ENCODE measurements around the gene THUMPD1.

THUMPD1 gene

DNA sequence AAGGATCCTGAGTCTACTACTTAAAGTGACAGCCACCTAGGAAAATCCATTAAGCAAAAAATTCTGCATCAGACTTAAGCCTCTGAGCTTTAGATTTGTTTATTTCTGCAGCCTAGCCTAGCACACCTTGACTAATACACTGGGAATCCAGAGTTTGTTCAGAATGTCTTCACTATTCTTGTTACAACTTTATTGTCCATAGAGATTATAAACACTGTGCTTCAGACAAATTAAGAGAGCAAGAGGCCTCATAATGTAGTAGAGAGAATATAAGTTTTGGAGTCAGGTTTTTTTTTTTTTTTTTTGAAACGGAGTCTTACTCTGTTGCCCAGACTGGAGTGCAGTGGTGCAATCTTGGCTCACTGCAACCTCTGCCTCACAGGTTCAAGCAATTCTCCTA is 8.9 kb upstream of the THUMPD1 start:
- H3K4me3 ChIP-seq (replicated peaks; ENCODE audit: low read depth, low read length): no peak overlapping the region
- TF ChIP-seq, protein P1, sequence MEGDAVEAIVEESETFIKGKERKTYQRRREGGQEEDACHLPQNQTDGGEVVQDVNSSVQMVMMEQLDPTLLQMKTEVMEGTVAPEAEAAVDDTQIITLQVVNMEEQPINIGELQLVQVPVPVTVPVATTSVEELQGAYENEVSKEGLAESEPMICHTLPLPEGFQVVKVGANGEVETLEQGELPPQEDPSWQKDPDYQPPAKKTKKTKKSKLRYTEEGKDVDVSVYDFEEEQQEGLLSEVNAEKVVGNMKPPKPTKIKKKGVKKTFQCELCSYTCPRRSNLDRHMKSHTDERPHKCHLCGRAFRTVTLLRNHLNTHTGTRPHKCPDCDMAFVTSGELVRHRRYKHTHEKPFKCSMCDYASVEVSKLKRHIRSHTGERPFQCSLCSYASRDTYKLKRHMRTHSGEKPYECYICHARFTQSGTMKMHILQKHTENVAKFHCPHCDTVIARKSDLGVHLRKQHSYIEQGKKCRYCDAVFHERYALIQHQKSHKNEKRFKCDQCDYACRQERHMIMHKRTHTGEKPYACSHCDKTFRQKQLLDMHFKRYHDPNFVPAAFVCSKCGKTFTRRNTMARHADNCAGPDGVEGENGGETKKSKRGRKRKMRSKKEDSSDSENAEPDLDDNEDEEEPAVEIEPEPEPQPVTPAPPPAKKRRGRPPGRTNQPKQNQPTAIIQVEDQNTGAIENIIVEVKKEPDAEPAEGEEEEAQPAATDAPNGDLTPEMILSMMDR (IDR thresholded peaks at IDR 0.05; ENCODE audit: low read length, missing control alignments): no peak
- DNase-seq (ENCODE audit: low read depth): no peak

DNA sequence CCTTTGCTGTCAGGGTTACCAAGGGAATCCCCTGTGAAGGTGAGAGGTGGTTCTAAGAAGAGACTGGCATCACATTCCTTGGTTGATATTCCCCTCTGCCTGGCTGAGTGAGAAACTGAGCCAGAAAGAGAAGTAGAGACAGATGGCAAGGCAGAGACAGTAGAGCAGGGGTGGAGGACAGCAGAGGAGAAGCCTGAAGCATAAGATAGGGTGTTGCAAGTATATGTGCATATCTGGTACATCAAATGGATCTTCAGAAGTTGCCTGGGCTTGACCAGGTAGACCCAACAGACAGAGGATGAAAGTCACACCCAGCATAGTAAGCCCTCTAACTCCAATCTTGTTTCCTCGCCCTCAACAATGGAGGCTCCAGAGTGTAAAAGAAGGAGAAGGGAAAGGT is 7.9 kb upstream of the THUMPD1 start:
- TF ChIP-seq, protein P1 (IDR thresholded peaks at IDR 0.05; ENCODE audit: low read length, missing control alignments): no peak
- DNase-seq (ENCODE audit: low read depth): no peak

DNA sequence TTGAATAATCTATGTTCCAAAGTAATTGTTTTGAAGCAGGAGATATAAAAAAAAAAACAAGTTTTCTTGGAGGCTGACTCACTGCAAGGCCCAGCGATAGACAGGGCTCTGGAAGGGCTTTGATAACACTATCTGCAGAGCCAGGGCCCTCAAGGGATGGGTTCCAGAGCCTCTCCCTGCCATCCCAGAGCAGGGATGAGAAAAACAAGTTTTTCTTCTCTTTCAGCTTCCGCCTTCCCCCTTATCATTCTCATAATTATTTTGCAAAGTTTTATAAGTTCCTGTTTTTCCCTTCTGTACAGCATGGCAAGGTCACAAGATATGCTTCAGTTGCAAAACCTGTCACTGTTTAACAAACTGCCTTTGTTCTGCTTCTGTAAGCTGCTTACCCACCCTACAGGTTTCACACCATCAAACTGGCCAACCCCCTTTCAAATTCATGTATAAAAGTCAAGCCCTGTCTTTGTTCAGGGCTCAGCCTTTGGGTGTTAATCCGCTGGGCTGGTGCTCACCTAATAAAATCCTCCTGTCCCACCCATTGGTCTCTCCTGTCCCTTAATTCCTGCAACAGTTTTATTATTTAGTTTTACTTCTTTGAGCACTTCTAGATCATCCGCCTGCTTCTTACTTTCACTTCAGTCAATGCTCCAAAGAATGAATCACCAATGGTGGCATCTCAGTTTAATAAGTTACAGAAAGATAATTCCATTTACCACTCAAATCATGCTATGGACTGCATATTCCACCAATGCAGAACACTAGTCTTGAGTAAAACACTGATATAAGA is 5.6 kb upstream of the THUMPD1 start:
- TF ChIP-seq, protein P1 (IDR thresholded peaks at IDR 0.05; ENCODE audit: low read length, missing control alignments): no peak
- H3K4me3 ChIP-seq (replicated peaks; ENCODE audit: low read depth, low read length): no peak overlapping the region
- no peak for DNase-seq (ENCODE audit: low read depth)

More for the DNA sequence above, 7.9 kb upstream of the THUMPD1 start:
- no peak overlapping the region for H3K4me3 ChIP-seq (replicated peaks; ENCODE audit: low read depth, low read length)

DNA sequence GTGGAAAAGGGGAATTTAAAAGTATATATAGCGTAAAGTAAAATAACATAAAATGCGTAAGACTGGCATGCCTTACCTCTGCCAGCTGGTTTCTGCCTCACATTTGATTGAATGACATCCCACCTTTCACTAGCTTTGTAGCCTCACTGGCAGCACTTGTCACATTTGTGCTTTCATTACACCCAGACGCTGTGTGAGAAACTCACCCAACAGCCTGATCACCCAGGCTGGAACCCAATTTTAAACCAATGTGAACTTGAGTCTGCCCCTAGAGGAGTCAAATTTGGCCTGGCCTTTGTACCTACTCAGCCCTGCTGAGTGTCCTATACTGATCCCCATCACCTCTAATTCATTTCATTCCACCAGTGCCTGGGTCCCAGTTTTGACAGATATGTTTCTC is 4.8 kb upstream of the THUMPD1 start:
- H3K4me3 ChIP-seq (replicated peaks; ENCODE audit: low read depth, low read length): no peak overlapping the region
- TF ChIP-seq, protein P1 (IDR thresholded peaks at IDR 0.05; ENCODE audit: low read length, missing control alignments): no peak
- DNase-seq (ENCODE audit: low read depth): no peak

DNA sequence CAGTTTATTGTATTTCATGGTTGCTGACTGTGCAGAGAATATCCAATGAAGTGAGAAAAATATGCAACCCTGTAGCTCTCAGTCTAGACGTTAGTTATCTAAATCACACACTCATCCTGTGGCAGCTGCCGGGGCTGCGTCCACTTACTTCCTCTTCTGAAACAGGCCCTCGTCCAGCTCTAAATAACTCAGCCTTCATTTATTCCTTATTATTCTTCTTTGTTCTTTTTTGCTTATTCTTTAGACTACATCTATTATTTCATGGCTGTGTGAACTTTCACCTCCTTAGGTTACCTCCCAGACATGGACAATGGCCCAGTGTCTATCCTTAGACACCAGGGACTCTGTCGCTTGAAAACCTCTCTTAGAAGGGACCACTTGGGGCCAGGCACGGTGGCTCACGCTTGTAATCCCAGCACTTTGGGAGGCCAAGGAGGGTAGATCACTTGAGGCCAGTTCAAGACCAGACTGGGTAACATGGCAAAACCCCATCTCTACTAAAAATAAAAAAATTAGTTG is 3.4 kb upstream of the THUMPD1 start:
- TF ChIP-seq, protein P1 (IDR thresholded peaks at IDR 0.05; ENCODE audit: low read length, missing control alignments): no peak
- DNase-seq (ENCODE audit: low read depth): no peak
- no peak overlapping the region for H3K4me3 ChIP-seq (replicated peaks; ENCODE audit: low read depth, low read length)

DNA sequence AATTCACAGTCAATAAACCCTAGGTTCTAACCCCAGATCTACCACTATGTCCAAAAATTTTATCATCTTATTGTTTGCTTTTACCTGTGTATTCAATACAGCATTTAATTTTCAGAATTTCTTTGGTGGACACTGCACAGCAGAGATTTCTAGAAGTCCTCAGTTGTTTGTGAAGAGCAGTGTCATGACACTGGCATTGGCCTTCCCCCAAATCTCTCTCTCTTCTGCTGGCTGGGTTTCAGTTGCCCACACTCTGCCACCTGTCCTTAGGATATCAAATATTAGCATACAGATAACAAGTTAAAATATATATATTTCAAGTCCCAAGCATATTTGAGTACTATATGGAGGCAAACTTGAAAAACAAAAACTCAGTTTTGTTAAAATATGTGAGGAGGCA is 2.0 kb upstream of the THUMPD1 start:
- TF ChIP-seq, protein P1 (IDR thresholded peaks at IDR 0.05; ENCODE audit: low read length, missing control alignments): no peak
- H3K4me3 ChIP-seq (replicated peaks; ENCODE audit: low read depth, low read length): no peak overlapping the region
- no peak for DNase-seq (ENCODE audit: low read depth)
